ENCODE measurements around the gene ATP13A5. TPM values are rescaled to one million over a fixed set of nuclear protein-coding genes. Genes with fewer than 3 reads are reported as not detected.

Gene ATP13A5
- polyA plus RNA-seq, 1 experiment: not detected

DNA sequence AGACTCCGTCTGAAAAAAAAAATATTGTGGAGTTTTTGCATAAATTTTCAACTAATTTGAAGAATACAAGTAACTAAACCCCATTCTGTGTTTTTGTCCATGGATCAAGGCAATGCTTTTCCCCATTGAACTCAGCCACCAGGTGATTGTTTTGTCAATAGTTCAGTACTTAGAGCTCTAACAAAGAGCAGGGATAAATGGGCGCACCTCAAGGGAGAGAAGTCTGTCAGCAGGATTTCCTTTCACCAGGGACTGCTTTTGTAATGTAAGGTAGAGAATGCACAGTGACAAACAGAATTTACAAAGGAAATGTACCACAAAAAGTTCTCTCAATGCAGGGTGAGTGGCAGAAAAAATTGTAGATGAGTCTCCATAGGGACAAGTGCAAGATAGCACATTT, 10.8 kb upstream of the ATP13A5 start:
- no peaks in the 10 kb centered on the region for H3K27me3 ChIP-seq (ENCODE audit: control insufficient read depth, insufficient read depth, low read length)
- 0 out of 2 replicates have a peak, but pooled peaks cover 3% of the 10 kb centered on the region for H3K9me3 ChIP-seq (ENCODE audit: control insufficient read depth, insufficient read depth, low read length)
- ChIA-PET POLR2A (interaction anchor here (0.6 kb wide), 1 partner anchor 407 kb away, joined by 3 read pairs; no protein-coding TSS in a partner anchor), CTCF (no interaction called here)
- H3K4me3 ChIP-seq (ENCODE audit: low read depth, low read length): no peak overlapping the region
- TF ChIP-seq, protein P1, sequence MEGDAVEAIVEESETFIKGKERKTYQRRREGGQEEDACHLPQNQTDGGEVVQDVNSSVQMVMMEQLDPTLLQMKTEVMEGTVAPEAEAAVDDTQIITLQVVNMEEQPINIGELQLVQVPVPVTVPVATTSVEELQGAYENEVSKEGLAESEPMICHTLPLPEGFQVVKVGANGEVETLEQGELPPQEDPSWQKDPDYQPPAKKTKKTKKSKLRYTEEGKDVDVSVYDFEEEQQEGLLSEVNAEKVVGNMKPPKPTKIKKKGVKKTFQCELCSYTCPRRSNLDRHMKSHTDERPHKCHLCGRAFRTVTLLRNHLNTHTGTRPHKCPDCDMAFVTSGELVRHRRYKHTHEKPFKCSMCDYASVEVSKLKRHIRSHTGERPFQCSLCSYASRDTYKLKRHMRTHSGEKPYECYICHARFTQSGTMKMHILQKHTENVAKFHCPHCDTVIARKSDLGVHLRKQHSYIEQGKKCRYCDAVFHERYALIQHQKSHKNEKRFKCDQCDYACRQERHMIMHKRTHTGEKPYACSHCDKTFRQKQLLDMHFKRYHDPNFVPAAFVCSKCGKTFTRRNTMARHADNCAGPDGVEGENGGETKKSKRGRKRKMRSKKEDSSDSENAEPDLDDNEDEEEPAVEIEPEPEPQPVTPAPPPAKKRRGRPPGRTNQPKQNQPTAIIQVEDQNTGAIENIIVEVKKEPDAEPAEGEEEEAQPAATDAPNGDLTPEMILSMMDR (IDR thresholded peaks at IDR 0.05; ENCODE audit: low read depth, low read length): no peak
- H3K27ac ChIP-seq (ENCODE audit: low read depth, low read length): no peak overlapping the region
- DNase-seq (ENCODE audit: low read depth, low spot score): no peak

GRCh38 chr3:193388361-193388760, 9.8 kb upstream of the ATP13A5 start:
- DNase-seq (ENCODE audit: low read depth, low spot score): no peak
- TF ChIP-seq, protein P1 (IDR thresholded peaks at IDR 0.05; ENCODE audit: low read depth, low read length): no peak
- POLR2A ChIA-PET: no interaction called here
- Histone ChIP-seq H3K27me3 (ENCODE audit: control insufficient read depth, insufficient read depth, low read length) (no peaks in the 10 kb centered on the region), H3K27ac (ENCODE audit: low read depth, low read length) (no peak overlapping the region), H3K4me3 (ENCODE audit: low read depth, low read length) (no peak overlapping the region), H3K9me3 (ENCODE audit: control insufficient read depth, insufficient read depth, low read length) (0 out of 2 replicates have a peak, but pooled peaks cover 3% of the 10 kb centered on the region)
- CTCF ChIA-PET: no interaction called here

GRCh38 chr3:193387596-193387995, 9.0 kb upstream of the ATP13A5 start:
- Histone ChIP-seq H3K27ac (ENCODE audit: low read depth, low read length) (no peak overlapping the region), H3K27me3 (ENCODE audit: control insufficient read depth, insufficient read depth, low read length) (no peaks in the 10 kb centered on the region), H3K9me3 (ENCODE audit: control insufficient read depth, insufficient read depth, low read length) (0 out of 2 replicates have a peak, but pooled peaks cover 3% of the 10 kb centered on the region), H3K4me3 (ENCODE audit: low read depth, low read length) (no peak overlapping the region)
- DNase-seq (ENCODE audit: low read depth, low spot score): no peak
- TF ChIP-seq, protein P1 (IDR thresholded peaks at IDR 0.05; ENCODE audit: low read depth, low read length): no peak
- CTCF ChIA-PET: no interaction called here
- POLR2A ChIA-PET: no interaction called here

GRCh38 chr3:193377591-193377990, 962 bp downstream of the ATP13A5 start:
- POLR2A ChIA-PET: no interaction called here
- Histone ChIP-seq H3K9me3 (ENCODE audit: control insufficient read depth, insufficient read depth, low read length) (no peaks in the 10 kb centered on the region), H3K27ac (ENCODE audit: low read depth, low read length) (no peak overlapping the region), H3K27me3 (ENCODE audit: control insufficient read depth, insufficient read depth, low read length) (no peaks in the 10 kb centered on the region), H3K4me3 (ENCODE audit: low read depth, low read length) (no peak overlapping the region)
- no peak for DNase-seq (ENCODE audit: low read depth, low spot score)
- TF ChIP-seq, protein P1 (IDR thresholded peaks at IDR 0.05; ENCODE audit: low read depth, low read length): no peak
- CTCF ChIA-PET: no interaction called here

DNA sequence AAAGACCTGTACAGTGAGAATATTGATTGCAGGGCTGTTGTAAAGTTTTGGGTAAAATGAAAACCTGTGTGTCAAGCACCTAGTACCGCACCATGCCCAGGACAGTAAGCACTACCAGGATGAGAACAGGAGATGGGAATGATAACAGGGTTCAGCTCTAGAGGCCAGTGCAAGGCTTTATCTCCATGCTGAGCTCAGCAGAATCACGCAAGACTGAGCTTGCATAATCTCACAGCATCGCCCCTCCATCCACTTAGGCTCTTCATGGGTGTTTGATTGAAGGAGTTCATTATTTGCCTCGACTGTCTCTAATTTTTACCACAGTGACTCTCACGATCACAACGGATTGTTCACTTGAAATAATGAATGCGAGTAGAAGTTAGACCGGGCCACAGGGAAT, 2.9 kb downstream of the ATP13A5 start:
- no peak overlapping the region for H3K4me3 ChIP-seq (ENCODE audit: low read depth, low read length)
- DNase-seq (ENCODE audit: low read depth, low spot score): no peak
- no peak overlapping the region for H3K27ac ChIP-seq (ENCODE audit: low read depth, low read length)
- TF ChIP-seq, protein P1 (IDR thresholded peaks at IDR 0.05; ENCODE audit: low read depth, low read length): no peak
- ChIA-PET CTCF (interaction anchor here (0.6 kb wide), 1 partner anchor 560 kb away, joined by 3 read pairs; no protein-coding TSS in a partner anchor), POLR2A (no interaction called here)
- H3K9me3 ChIP-seq (ENCODE audit: control insufficient read depth, insufficient read depth, low read length): no peaks in the 10 kb centered on the region
- no peaks in the 10 kb centered on the region for H3K27me3 ChIP-seq (ENCODE audit: control insufficient read depth, insufficient read depth, low read length)

All from AG04450 (cell line).